H9 (cell line): ENCODE data around the gene DDC. TPM values are rescaled to one million over a fixed set of nuclear protein-coding genes. Genes with fewer than 3 reads are reported as not detected.
"Not testable (repeated sequence)": the region's sequence is repeated elsewhere in the genome, so short reads cannot be mapped to it uniquely, and the experiment has no call there.

Source experiments
- DNase-seq: peaks from one replicate; pipeline ENCODE4 v3.0.0-alpha.2; 2017
- H2AFZ ChIP-seq: one replicate; pipeline ENCODE4 v1.6.1; 2013; ENCODE audit warnings: mild to moderate bottlenecking, low read length, control low read depth, moderate library complexity
- H2AK5ac ChIP-seq: 2 replicates; pipeline ENCODE4 v1.6.1; 2013; ENCODE audit warnings: low read length, control low read depth, mixed read lengths; ENCODE audit not compliant: insufficient read length
- H2BK120ac ChIP-seq: one replicate; pipeline ENCODE4 v1.6.1; 2013; ENCODE audit warnings: low read depth, mild to moderate bottlenecking, low read length, control low read depth, inconsistent platforms; ENCODE audit not compliant: poor library complexity, severe bottlenecking
- H2BK12ac ChIP-seq: 2 replicates; pipeline ENCODE4 v1.6.1; 2013; ENCODE audit warnings: low read length, control low read depth, mixed read lengths, low read depth; ENCODE audit not compliant: insufficient read length
- H2BK15ac ChIP-seq: 2 replicates; pipeline ENCODE4 v1.6.1; 2013; ENCODE audit warnings: low read depth, low read length, control low read depth
- H2BK20ac ChIP-seq: one replicate; pipeline ENCODE4 v1.6.1; 2013; ENCODE audit warnings: low read depth, mild to moderate bottlenecking, low read length, control low read depth, inconsistent platforms; ENCODE audit not compliant: poor library complexity, severe bottlenecking
- H2BK5ac ChIP-seq: 2 replicates; pipeline ENCODE4 v1.6.1; 2013; ENCODE audit warnings: low read length, control low read depth, mixed read lengths; ENCODE audit not compliant: insufficient read length
- H3K14ac ChIP-seq: 2 replicates; pipeline ENCODE4 v1.6.1; 2013; ENCODE audit warnings: low read length, control low read depth; ENCODE audit not compliant: insufficient read depth
- H3K18ac ChIP-seq: 2 replicates; pipeline ENCODE4 v1.6.1; 2013; ENCODE audit warnings: low read depth, mild to moderate bottlenecking, mixed read lengths, low read length, control low read depth; ENCODE audit not compliant: insufficient read length
- H3K23ac ChIP-seq: 2 replicates; pipeline ENCODE4 v1.6.1; 2013; ENCODE audit warnings: low read length, control low read depth, mixed read lengths, low read depth; ENCODE audit not compliant: insufficient read length
- H3K23me2 ChIP-seq: 2 replicates; pipeline ENCODE4 v1.6.1; 2013; ENCODE audit warnings: low read depth, mild to moderate bottlenecking, mixed read lengths, low read length, control low read depth; ENCODE audit not compliant: insufficient read length, poor library complexity, severe bottlenecking
- H3K27ac ChIP-seq: 2 replicates; pipeline ENCODE4 v1.5.1; 2013; ENCODE audit warnings: low read length, control low read depth, mixed read lengths, low read depth; ENCODE audit not compliant: insufficient read length
- H3K27me3 ChIP-seq: 2 replicates; pipeline ENCODE4 v1.6.1; 2013; ENCODE audit warnings: low read length, control low read depth, inconsistent platforms; ENCODE audit not compliant: insufficient read depth
- H3K4ac ChIP-seq: 2 replicates; pipeline ENCODE4 v1.6.1; 2013; ENCODE audit warnings: low read depth, mild to moderate bottlenecking, control low read depth, inconsistent platforms, low read length, moderate library complexity
- H3K4me1 ChIP-seq: 2 replicates; pipeline ENCODE4 v1.6.1; 2013; ENCODE audit warnings: low read length, control low read depth, inconsistent platforms; ENCODE audit not compliant: insufficient read depth
- H3K4me2 ChIP-seq: 2 replicates; pipeline ENCODE4 v1.6.1; 2013; ENCODE audit warnings: low read length, control low read depth, mixed read lengths; ENCODE audit not compliant: insufficient read length, insufficient read depth
- H3K56ac ChIP-seq: 2 replicates; pipeline ENCODE4 v1.6.1; 2013; ENCODE audit warnings: low read depth, mild to moderate bottlenecking, mixed read lengths, low read length, control low read depth; ENCODE audit not compliant: insufficient read length
- H3K79me1 ChIP-seq: 2 replicates; pipeline ENCODE4 v1.6.1; 2013; ENCODE audit warnings: low read depth, mild to moderate bottlenecking, moderate library complexity, low read length, control low read depth, inconsistent platforms; ENCODE audit not compliant: insufficient read depth, poor library complexity, severe bottlenecking
- H3K79me2 ChIP-seq: 2 replicates; pipeline ENCODE4 v1.6.1; 2013; ENCODE audit warnings: low read length, control low read depth, inconsistent platforms; ENCODE audit not compliant: insufficient read depth
- H3K9ac ChIP-seq: 2 replicates; pipeline ENCODE4 v1.6.1; 2013; ENCODE audit warnings: low read length, control low read depth, mixed read lengths; ENCODE audit not compliant: insufficient read length; ENCODE audit errors: extremely low read depth
- H3K9me3 ChIP-seq: one replicate; pipeline ENCODE4 v1.6.1; 2013; ENCODE audit warnings: low read depth, low read length, inconsistent platforms; ENCODE audit not compliant: control insufficient read depth
- H3T11ph ChIP-seq: one replicate; pipeline ENCODE4 v1.6.1; 2013; ENCODE audit warnings: mild to moderate bottlenecking, low read length, control low read depth, inconsistent platforms
- H4K20me1 ChIP-seq: one replicate; pipeline ENCODE4 v1.6.1; 2013; ENCODE audit not compliant: control insufficient read depth, insufficient read length, insufficient read depth
- H4K5ac ChIP-seq: 2 replicates; pipeline ENCODE4 v1.6.1; 2013; ENCODE audit warnings: low read depth, mild to moderate bottlenecking, mixed read lengths, low read length, control low read depth; ENCODE audit not compliant: insufficient read length
- H4K8ac ChIP-seq: replicated peaks from 2 replicates; pipeline ENCODE4 v1.6.1; 2013; ENCODE audit warnings: low read length, control low read depth, mixed read lengths, low read depth; ENCODE audit not compliant: insufficient read length
- H4K91ac ChIP-seq: 2 replicates; pipeline ENCODE4 v1.6.1; 2013; ENCODE audit warnings: low read depth, mild to moderate bottlenecking, moderate library complexity, mixed read lengths, low read length, control low read depth; ENCODE audit not compliant: insufficient read length
- H3K27ac Mint-ChIP-seq, 3 experiments: 2 replicates in 2 of 3; 3 replicates in 1 of 3; pipeline ENCODE4 v1.8.0; 2020 to 2021; ENCODE audit warnings: mixed read lengths in 3 of 3, mild to moderate bottlenecking in 1 of 3, moderate library complexity in 1 of 3
- H3K27me3 Mint-ChIP-seq: 2 replicates; pipeline ENCODE4 v1.8.0; 2021; ENCODE audit warnings: low read depth, mild to moderate bottlenecking, moderate library complexity, mixed read lengths
- H3K36me3 Mint-ChIP-seq, 3 experiments: 2 replicates in 2 of 3; 3 replicates in 1 of 3; pipeline ENCODE4 v1.8.0; 2020 to 2021; ENCODE audit warnings: low read depth in 3 of 3, mixed read lengths in 3 of 3; ENCODE audit not compliant: insufficient read depth in 1 of 3
- H3K4me1 Mint-ChIP-seq, 2 experiments: 2 replicates each; pipeline ENCODE4 v1.8.0; 2020; ENCODE audit warnings: mixed read lengths in 2 of 2
- H3K4me3 Mint-ChIP-seq, 2 experiments: 2 replicates in 1 of 2; 3 replicates in 1 of 2; pipeline ENCODE4 v1.8.0; 2020 to 2021; ENCODE audit warnings: mild to moderate bottlenecking in 2 of 2, mixed read lengths in 2 of 2, moderate library complexity in 1 of 2
- H3K9me3 Mint-ChIP-seq, 2 experiments: 2 replicates in 1 of 2; 3 replicates in 1 of 2; pipeline ENCODE4 v1.8.0; 2020; ENCODE audit warnings: mild to moderate bottlenecking in 2 of 2, mixed read lengths in 2 of 2, moderate library complexity in 1 of 2
- WGBS: extraction: QIAGEN DNeasy Blood & Tissue Kit; methylation state at CpG from one replicate; pipeline ENCODE4 v1.1.7; 2013; ENCODE audit warnings: missing lambda C conversion rate, low lambda C conversion rate, mixed read lengths; ENCODE audit not compliant: insufficient read length; ENCODE audit errors: extremely low coverage; 5-methylcytosine and 5-hydroxymethylcytosine counted together
- total RNA-seq: library from RNA; stranded (reverse); gene quantifications from 2 replicates; pipeline ENCODE4 v1.2.1, GENCODE V29; 2021

DDC gene
- total RNA-seq, 1 experiment from 2014 or later: not detected

GRCh38 chr7:50582271-50582670 is 17.1 kb upstream of the DDC start:
- not testable (repeated sequence) for H3K23me2 ChIP-seq, H3K23ac ChIP-seq, H3K4me2 ChIP-seq, H4K8ac ChIP-seq, DNase-seq, H3K27me3 Mint-ChIP-seq, H3K79me1 ChIP-seq, H2AK5ac ChIP-seq, H3K27me3 ChIP-seq, H3K4me1 ChIP-seq, H2BK15ac ChIP-seq, H3K9ac ChIP-seq, H4K91ac ChIP-seq, H3K4me1 Mint-ChIP-seq, H2BK120ac ChIP-seq, H4K20me1 ChIP-seq, H2BK12ac ChIP-seq, H3K18ac ChIP-seq, H3T11ph ChIP-seq, H3K27ac ChIP-seq, H4K5ac ChIP-seq, H3K56ac ChIP-seq, H2AFZ ChIP-seq, H3K79me2 ChIP-seq, H3K27ac Mint-ChIP-seq, H3K14ac ChIP-seq, H3K4me3 Mint-ChIP-seq, H2BK5ac ChIP-seq, H3K4ac ChIP-seq, H2BK20ac ChIP-seq
- Mint-ChIP-seq H3K9me3 (peaks cover 36 to 41% of the 10 kb centered on the region in 2 experiments), H3K36me3 (peaks cover 13 to 29% (median 20%) of the 10 kb centered on the region in 3 experiments)
- H3K9me3 ChIP-seq: peaks cover 14% of the 10 kb centered on the region
- WGBS: no CpG with 5 or more reads among the region's 4 CpGs

- not testable (repeated sequence) for H3K27me3 Mint-ChIP-seq, H4K5ac ChIP-seq, H3K4ac ChIP-seq, DNase-seq, H3K9ac ChIP-seq, H3K79me1 ChIP-seq, H3K4me1 Mint-ChIP-seq, H3K27ac ChIP-seq, H2BK120ac ChIP-seq, H2BK20ac ChIP-seq, H2AK5ac ChIP-seq, H2BK15ac ChIP-seq, H3K4me1 ChIP-seq, H2BK12ac ChIP-seq, H3K4me3 Mint-ChIP-seq, H3K4me2 ChIP-seq, H3K18ac ChIP-seq, H3T11ph ChIP-seq, H3K14ac ChIP-seq, H3K27me3 ChIP-seq, H2BK5ac ChIP-seq, H3K23ac ChIP-seq, H3K23me2 ChIP-seq, H3K56ac ChIP-seq, H4K91ac ChIP-seq, H4K8ac ChIP-seq, H3K27ac Mint-ChIP-seq, H4K20me1 ChIP-seq, H2AFZ ChIP-seq, H3K79me2 ChIP-seq
- H3K9me3 Mint-ChIP-seq: peaks cover 43 to 50% of the 10 kb centered on the region in 2 experiments
- H3K9me3 ChIP-seq: peaks cover 18% of the 10 kb centered on the region
- WGBS: no CpG with 5 or more reads among the region's 2 CpGs
- H3K36me3 Mint-ChIP-seq: peaks cover 19 to 36% (median 28%) of the 10 kb centered on the region in 3 experiments
Measured at GRCh38 chr7:50580666-50581065, 15.5 kb upstream of the DDC start.
